Activated CD8-positive, alpha-beta memory T cell treated with anti-CD3 and anti-CD28 coated beads for 24 hours (primary cell): ENCODE results near the gene IGF2.

Source experiments
- DNase-seq: peaks from one replicate; pipeline ENCODE4 v3.0.0-alpha.2; 2020

The IGF2 gene

GRCh38 chr11:2090172-2091111 lies 48.7 kb downstream of the IGF2 start:
- no peak for DNase-seq

GRCh38 chr11:2089536-2090165 lies 49.5 kb downstream of the IGF2 start:
- peak; percentile 71 for DNase-seq

- no peak for DNase-seq
Observed at GRCh38 chr11:2088746-2089535, 50.2 kb downstream of the IGF2 start.

GRCh38 chr11:2088284-2088683 lies 50.9 kb downstream of the IGF2 start:
- no peak for DNase-seq

GRCh38 chr11:2086239-2087040 lies 52.7 kb downstream of the IGF2 start:
- no peak for DNase-seq

GRCh38 chr11:2085251-2086066 lies 53.7 kb downstream of the IGF2 start:
- DNase-seq = no peak

GRCh38 chr11:2084721-2085120 lies 54.5 kb downstream of the IGF2 start:
- DNase-seq = no peak
